SU-DHL-6 (cell line): Measurements from ENCODE around the gene STAG3.

Experiments
- EZH2phosphoT487 ChIP-seq: fragments of 200-600 bp; sonication (generic), shearing (Covaris generic); conservative IDR thresholded peaks from 2 replicates; pipeline ENCODE4 v1.6.1; 2018; ENCODE audit warnings: mild to moderate bottlenecking, antibody characterized with exemption, low read length, moderate library complexity, mixed read lengths
- TF ChIP-seq, protein P1 (sequence below): fragments of 200-600 bp; sonication (generic); IDR thresholded peaks from one replicate; pipeline ENCODE4 v1.5.1; 2017; ENCODE audit warnings: antibody characterized with exemption, mild to moderate bottlenecking, low read length, moderate library complexity; ENCODE audit not compliant: insufficient read depth, poor library complexity, severe bottlenecking

GRCh38 chr7:100173806-100174495, 3.8 kb upstream of the STAG3 start:
- TF ChIP-seq, protein P1, sequence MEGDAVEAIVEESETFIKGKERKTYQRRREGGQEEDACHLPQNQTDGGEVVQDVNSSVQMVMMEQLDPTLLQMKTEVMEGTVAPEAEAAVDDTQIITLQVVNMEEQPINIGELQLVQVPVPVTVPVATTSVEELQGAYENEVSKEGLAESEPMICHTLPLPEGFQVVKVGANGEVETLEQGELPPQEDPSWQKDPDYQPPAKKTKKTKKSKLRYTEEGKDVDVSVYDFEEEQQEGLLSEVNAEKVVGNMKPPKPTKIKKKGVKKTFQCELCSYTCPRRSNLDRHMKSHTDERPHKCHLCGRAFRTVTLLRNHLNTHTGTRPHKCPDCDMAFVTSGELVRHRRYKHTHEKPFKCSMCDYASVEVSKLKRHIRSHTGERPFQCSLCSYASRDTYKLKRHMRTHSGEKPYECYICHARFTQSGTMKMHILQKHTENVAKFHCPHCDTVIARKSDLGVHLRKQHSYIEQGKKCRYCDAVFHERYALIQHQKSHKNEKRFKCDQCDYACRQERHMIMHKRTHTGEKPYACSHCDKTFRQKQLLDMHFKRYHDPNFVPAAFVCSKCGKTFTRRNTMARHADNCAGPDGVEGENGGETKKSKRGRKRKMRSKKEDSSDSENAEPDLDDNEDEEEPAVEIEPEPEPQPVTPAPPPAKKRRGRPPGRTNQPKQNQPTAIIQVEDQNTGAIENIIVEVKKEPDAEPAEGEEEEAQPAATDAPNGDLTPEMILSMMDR = no peak
- TF ChIP-seq EZH2phosphoT487 = no peak
